Liver (tissue), 9 donors: ENCODE data around the gene VSIG10. TPM values are rescaled to one million over a fixed set of nuclear protein-coding genes. Genes with fewer than 3 reads are reported as not detected.

ENCODE experiments used
- DNase-seq: peaks from one replicate; pipeline ENCODE4 v3.0.0-alpha.2; 2017; ENCODE audit warnings: low spot score
- H3K27ac ChIP-seq, 2 donors: one replicate each; pipeline ENCODE4 v1.7.0; 2013; ENCODE audit warnings: inconsistent platforms in 2 of 2, low read length in 2 of 2, control low read depth in 1 of 2, low read depth in 1 of 2, mild to moderate bottlenecking in 1 of 2
- H3K27me3 ChIP-seq, 4 donors: one replicate each; pipeline versions ENCODE4 v1.6.1 to v1.7.0; 2013; ENCODE audit warnings: low read length in 3 of 4, inconsistent platforms in 1 of 4, mild to moderate bottlenecking in 1 of 4, moderate library complexity in 1 of 4; ENCODE audit not compliant: control insufficient read depth in 4 of 4, insufficient read depth in 4 of 4
- H3K36me3 ChIP-seq, 4 donors: one replicate each; pipeline versions ENCODE4 v1.6.1 to v1.7.0; 2013; ENCODE audit warnings: low read length in 3 of 4, mild to moderate bottlenecking in 3 of 4, low read depth in 1 of 4, moderate library complexity in 1 of 4; ENCODE audit not compliant: control insufficient read depth in 4 of 4, insufficient read depth in 3 of 4
- H3K4me1 ChIP-seq, 4 donors: one replicate each; pipeline versions ENCODE4 v1.6.1 to v1.7.0; 2013; ENCODE audit warnings: low read length in 3 of 4, mild to moderate bottlenecking in 3 of 4, moderate library complexity in 1 of 4; ENCODE audit not compliant: control insufficient read depth in 4 of 4, insufficient read depth in 4 of 4
- H3K4me3 ChIP-seq, 3 donors: one replicate each; pipeline versions ENCODE4 v1.6.1 to v1.7.0; 2013; ENCODE audit warnings: low read length in 3 of 3, control low read depth in 1 of 3, low read depth in 1 of 3, mild to moderate bottlenecking in 1 of 3
- H3K9ac ChIP-seq, 2 donors: one replicate each; pipeline ENCODE4 v1.7.0; 2013; ENCODE audit warnings: low read length in 2 of 2, mild to moderate bottlenecking in 2 of 2, moderate library complexity in 2 of 2, control low read depth in 1 of 2, low read depth in 1 of 2
- H3K9me3 ChIP-seq, 4 donors: one replicate each; pipeline versions ENCODE4 v1.6.1 to v1.7.0; 2013; ENCODE audit warnings: low read length in 3 of 4; ENCODE audit not compliant: control insufficient read depth in 4 of 4
- EGR1 ChIP-seq, 2 donors: IDR thresholded peaks; 2 replicates each; pipeline ENCODE4 v1.6.1; 2016 to 2018; ENCODE audit warnings: antibody characterized with exemption in 2 of 2, low read depth in 2 of 2
- FOXA2 ChIP-seq: IDR thresholded peaks from 2 replicates; pipeline ENCODE4 v1.6.1; 2016; ENCODE audit warnings: antibody characterized with exemption
- GABPA ChIP-seq, 2 donors: IDR thresholded peaks in 1 of 2; conservative IDR thresholded peaks in 1 of 2; 2 replicates each; pipeline ENCODE4 v1.6.1; 2016; ENCODE audit warnings: antibody characterized with exemption in 2 of 2, mild to moderate bottlenecking in 1 of 2, moderate library complexity in 1 of 2
- HNF4A ChIP-seq, 2 donors: conservative IDR thresholded peaks; 2 replicates each; pipeline ENCODE4 v1.6.1; 2016; ENCODE audit warnings: antibody characterized with exemption in 2 of 2, mild to moderate bottlenecking in 2 of 2
- JUND ChIP-seq, 2 donors: IDR thresholded peaks; 2 replicates each; pipeline ENCODE4 v1.6.1; 2016; ENCODE audit warnings: antibody characterized with exemption in 2 of 2
- NR2F2 ChIP-seq: IDR thresholded peaks from 2 replicates; pipeline ENCODE4 v1.6.1; 2016; ENCODE audit warnings: antibody characterized with exemption
- RAD21 ChIP-seq, 2 donors: IDR thresholded peaks; 2 replicates each; pipeline ENCODE4 v1.6.1; 2016; ENCODE audit warnings: antibody characterized with exemption in 2 of 2, mild to moderate bottlenecking in 2 of 2
- RXRA ChIP-seq, 2 donors: IDR thresholded peaks; 2 replicates each; pipeline ENCODE4 v1.6.1; 2017 to 2018; ENCODE audit warnings: antibody characterized with exemption in 2 of 2, mild to moderate bottlenecking in 1 of 2
- SP1 ChIP-seq: IDR thresholded peaks from 2 replicates; pipeline ENCODE4 v1.6.1; 2018; ENCODE audit warnings: antibody characterized with exemption, mild to moderate bottlenecking
- TAF1 ChIP-seq: conservative IDR thresholded peaks from 2 replicates; pipeline ENCODE4 v1.6.1; 2016; ENCODE audit warnings: antibody characterized with exemption, mild to moderate bottlenecking
- WGBS: extraction: QIAGEN DNeasy Blood & Tissue Kit; methylation state at CpG from one replicate; pipeline ENCODE4 v1.1.7; 2013; 5-methylcytosine and 5-hydroxymethylcytosine counted together
- polyA plus RNA-seq, 2 donors: library from polyadenylated mRNA; stranded (reverse) in 1 of 2; unstranded in 1 of 2; fragments of 200-250 nt in 1 of 2; fragments of >200 nt in 1 of 2; fragmentation: Nextera tagmentation in 1 of 2; extraction: Ambion mirVana in 1 of 2; gene quantifications; one replicate each; pipeline versions ENCODE4 v1.2.1 to v1.2.3, GENCODE V29; 2013 to 2015
- total RNA-seq, 2 donors: library from RNA; depleted of rRNA; stranded (reverse); fragments of >200 nt; gene quantifications; one replicate each; pipeline ENCODE4 v1.2.3, GENCODE V29; 2014
- TF ChIP-seq, protein P1 (sequence below): IDR thresholded peaks from 2 replicates; pipeline ENCODE4 v1.6.1; 2016; ENCODE audit warnings: antibody characterized with exemption, mild to moderate bottlenecking
- TF ChIP-seq, protein P2 (sequence below): IDR thresholded peaks from 2 replicates; pipeline ENCODE4 v1.6.1; 2016; ENCODE audit warnings: antibody characterized with exemption
- TF ChIP-seq, protein P3 (sequence below): IDR thresholded peaks from 2 replicates; pipeline ENCODE4 v1.6.1; 2016; ENCODE audit warnings: antibody characterized with exemption
- TF ChIP-seq, protein P4 (sequence below): IDR thresholded peaks from 2 replicates; pipeline ENCODE4 v1.6.1; 2016; ENCODE audit warnings: antibody characterized with exemption
- donor health status: healthy.
- donor health status: healthy.
- donor health status: healthy.
- donor health status: healthy.
- donor health status: healthy.

Gene VSIG10
- total and polyA plus RNA-seq, 4 donors = 9.8 to 16.4 (median 11.7) TPM

DNA sequence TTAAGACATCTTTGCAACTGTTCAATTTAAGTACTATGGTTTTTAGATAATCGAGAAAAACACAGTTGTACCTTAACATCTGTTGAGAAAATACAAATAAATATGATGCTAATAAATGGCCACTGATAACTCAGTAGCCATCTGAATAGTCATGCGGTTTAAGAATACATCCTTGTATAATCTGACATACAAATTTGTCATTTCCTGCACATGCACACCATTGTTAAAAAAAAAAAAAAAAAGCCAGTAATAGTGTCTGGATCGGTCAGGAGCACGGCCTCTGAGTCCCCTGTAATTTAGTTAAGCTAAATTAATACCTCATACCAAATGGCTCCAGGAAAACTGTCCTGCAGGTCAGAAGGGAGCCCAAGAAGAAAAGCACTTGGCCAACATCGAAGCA is 70.5 kb downstream of the VSIG10 start:
- TF ChIP-seq RXRA (IDR thresholded peaks at IDR 0.05) = no peak
- TF ChIP-seq TAF1 = no peak
- TF ChIP-seq, protein P1, sequence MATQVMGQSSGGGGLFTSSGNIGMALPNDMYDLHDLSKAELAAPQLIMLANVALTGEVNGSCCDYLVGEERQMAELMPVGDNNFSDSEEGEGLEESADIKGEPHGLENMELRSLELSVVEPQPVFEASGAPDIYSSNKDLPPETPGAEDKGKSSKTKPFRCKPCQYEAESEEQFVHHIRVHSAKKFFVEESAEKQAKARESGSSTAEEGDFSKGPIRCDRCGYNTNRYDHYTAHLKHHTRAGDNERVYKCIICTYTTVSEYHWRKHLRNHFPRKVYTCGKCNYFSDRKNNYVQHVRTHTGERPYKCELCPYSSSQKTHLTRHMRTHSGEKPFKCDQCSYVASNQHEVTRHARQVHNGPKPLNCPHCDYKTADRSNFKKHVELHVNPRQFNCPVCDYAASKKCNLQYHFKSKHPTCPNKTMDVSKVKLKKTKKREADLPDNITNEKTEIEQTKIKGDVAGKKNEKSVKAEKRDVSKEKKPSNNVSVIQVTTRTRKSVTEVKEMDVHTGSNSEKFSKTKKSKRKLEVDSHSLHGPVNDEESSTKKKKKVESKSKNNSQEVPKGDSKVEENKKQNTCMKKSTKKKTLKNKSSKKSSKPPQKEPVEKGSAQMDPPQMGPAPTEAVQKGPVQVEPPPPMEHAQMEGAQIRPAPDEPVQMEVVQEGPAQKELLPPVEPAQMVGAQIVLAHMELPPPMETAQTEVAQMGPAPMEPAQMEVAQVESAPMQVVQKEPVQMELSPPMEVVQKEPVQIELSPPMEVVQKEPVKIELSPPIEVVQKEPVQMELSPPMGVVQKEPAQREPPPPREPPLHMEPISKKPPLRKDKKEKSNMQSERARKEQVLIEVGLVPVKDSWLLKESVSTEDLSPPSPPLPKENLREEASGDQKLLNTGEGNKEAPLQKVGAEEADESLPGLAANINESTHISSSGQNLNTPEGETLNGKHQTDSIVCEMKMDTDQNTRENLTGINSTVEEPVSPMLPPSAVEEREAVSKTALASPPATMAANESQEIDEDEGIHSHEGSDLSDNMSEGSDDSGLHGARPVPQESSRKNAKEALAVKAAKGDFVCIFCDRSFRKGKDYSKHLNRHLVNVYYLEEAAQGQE = no peak
- no peak for TF ChIP-seq SP1
- TF ChIP-seq, protein P2, sequence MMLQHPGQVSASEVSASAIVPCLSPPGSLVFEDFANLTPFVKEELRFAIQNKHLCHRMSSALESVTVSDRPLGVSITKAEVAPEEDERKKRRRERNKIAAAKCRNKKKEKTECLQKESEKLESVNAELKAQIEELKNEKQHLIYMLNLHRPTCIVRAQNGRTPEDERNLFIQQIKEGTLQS = no peak
- no peak for TF ChIP-seq RAD21 (IDR thresholded peaks at IDR 0.05)
- no peak for TF ChIP-seq GABPA (IDR thresholded peaks at IDR 0.05 in 1 of 2, conservative IDR thresholded peaks at IDR 0.05 in 1 of 2)
- TF ChIP-seq JUND (IDR thresholded peaks at IDR 0.05) = no peak
- no peaks in the 10 kb centered on the region for H3K9me3 ChIP-seq
- no peak overlapping the region for H3K27ac ChIP-seq
- no peaks in the 10 kb centered on the region for H3K27me3 ChIP-seq
- DNase-seq = no peak
- peaks cover 4 to 12% (median 7%) of the 10 kb centered on the region in 4 donors for H3K4me1 ChIP-seq
- 89% methylated on average over 5 of the region's 5 CpGs for WGBS
- peaks cover 11 to 59% (median 41%) of the 10 kb centered on the region in 4 donors for H3K36me3 ChIP-seq
- H3K9ac ChIP-seq = no peak overlapping the region
- no peak overlapping the region for H3K4me3 ChIP-seq

DNA sequence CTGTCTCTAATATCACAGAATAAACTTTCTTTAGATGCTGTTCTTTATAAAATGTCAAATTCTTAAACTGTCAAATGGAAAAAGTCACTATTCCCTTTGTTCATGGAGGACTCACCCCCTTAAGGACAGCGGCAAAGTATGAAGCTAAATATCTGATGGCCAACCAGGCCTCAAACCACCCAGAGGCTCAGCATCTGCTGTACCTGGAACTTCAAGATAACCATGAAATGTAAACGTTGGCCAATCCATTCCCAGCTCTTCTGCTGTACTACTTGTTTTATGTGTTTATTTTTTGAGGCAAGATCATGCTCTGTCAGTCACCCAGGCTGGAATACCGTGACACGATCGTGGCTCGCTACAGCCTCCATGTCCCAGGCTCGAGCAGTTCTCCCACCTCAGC is 71.6 kb downstream of the VSIG10 start:
- peaks cover 12 to 61% (median 45%) of the 10 kb centered on the region in 4 donors for H3K36me3 ChIP-seq
- H3K9ac ChIP-seq = no peak overlapping the region
- TF ChIP-seq SP1 (no peak), NR2F2 (no peak), HNF4A (conservative IDR thresholded peaks at IDR 0.05) (no peak), EGR1 (IDR thresholded peaks at IDR 0.05; ENCODE audit: low read depth in 2 of 2) (no peak), FOXA2 (no peak), RXRA (IDR thresholded peaks at IDR 0.05) (no peak)
- TF ChIP-seq, protein P2 = no peak
- TF ChIP-seq, protein P3, sequence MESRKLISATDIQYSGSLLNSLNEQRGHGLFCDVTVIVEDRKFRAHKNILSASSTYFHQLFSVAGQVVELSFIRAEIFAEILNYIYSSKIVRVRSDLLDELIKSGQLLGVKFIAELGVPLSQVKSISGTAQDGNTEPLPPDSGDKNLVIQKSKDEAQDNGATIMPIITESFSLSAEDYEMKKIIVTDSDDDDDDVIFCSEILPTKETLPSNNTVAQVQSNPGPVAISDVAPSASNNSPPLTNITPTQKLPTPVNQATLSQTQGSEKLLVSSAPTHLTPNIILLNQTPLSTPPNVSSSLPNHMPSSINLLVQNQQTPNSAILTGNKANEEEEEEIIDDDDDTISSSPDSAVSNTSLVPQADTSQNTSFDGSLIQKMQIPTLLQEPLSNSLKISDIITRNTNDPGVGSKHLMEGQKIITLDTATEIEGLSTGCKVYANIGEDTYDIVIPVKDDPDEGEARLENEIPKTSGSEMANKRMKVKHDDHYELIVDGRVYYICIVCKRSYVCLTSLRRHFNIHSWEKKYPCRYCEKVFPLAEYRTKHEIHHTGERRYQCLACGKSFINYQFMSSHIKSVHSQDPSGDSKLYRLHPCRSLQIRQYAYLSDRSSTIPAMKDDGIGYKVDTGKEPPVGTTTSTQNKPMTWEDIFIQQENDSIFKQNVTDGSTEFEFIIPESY = no peak
- TF ChIP-seq, protein P4, sequence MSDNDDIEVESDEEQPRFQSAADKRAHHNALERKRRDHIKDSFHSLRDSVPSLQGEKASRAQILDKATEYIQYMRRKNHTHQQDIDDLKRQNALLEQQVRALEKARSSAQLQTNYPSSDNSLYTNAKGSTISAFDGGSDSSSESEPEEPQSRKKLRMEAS = no peak
- TF ChIP-seq, protein P1 = no peak
- H3K9me3 ChIP-seq = no peaks in the 10 kb centered on the region
- no peak overlapping the region for H3K27ac ChIP-seq
- H3K4me1 ChIP-seq = peaks cover 0 to 2% (median under 1%) of the 10 kb centered on the region in 4 donors
- no peak for DNase-seq
- H3K27me3 ChIP-seq = no peaks in the 10 kb centered on the region
- no peak overlapping the region for H3K4me3 ChIP-seq
- WGBS = 90% methylated on average over 7 of the region's 7 CpGs
